Stimulated activated CD4-positive, alpha-beta T cell treated with anti-CD3 and anti-CD28 coated beads, Interleukin-1b, Interleukin-23, amount 100 ng/mL, for 1 hour (primary cell): ENCODE results near the gene SIRT7.
"Not testable (repeated sequence)": the region's sequence is repeated elsewhere in the genome, so short reads cannot be mapped to it uniquely, and the experiment has no call there.

Source experiments
- DNase-seq, 2 donors: peaks; one replicate each; pipeline ENCODE4 v3.0.0-alpha.2; 2020; ENCODE audit warnings: low read depth in 2 of 2

The SIRT7 gene

DNA sequence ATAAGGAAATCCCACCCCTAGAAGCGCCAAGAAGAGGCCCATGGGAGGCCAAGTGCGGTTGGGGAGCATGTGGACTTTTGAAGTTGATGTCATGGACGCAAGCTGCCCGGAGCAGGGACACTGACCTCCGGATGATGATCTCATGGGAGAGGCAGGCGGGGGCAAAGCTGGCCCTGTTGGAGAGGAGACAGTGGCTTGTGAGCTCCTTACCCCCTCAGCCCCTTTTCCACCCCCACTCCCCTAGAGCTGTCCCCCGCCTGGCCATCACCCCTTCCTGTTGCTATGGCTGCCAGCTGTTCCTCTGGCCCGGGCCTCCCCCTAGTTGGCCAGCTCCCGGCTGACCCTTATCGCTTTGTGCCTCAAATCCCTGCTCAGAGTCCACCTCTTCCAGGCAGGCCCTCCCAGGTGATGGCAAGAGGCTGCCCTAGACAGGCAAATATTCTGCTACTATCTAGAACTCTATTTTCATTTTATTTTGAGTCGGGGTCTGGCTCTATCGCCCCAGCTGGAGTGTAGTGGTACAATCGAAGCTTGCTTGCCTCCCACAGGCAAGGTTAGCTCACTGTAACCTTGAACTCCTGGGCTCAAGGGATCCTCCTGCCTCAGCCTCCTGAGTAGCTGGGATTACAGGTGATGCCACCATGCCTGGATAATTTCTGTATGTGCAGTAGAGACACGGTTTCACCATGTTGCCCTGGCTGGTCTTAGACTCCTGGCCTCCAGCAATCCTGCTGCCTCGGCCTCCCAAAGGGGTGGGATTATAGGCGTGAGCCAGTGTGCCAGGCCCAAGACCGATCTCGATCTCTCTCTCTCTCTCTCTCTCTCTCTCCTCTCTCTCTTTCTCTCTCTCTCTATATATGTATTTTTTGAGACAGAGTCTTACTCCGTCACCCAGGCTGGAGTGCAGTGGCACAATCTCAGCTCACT, 36.4 kb upstream of the SIRT7 start:
- no peak for DNase-seq

DNA sequence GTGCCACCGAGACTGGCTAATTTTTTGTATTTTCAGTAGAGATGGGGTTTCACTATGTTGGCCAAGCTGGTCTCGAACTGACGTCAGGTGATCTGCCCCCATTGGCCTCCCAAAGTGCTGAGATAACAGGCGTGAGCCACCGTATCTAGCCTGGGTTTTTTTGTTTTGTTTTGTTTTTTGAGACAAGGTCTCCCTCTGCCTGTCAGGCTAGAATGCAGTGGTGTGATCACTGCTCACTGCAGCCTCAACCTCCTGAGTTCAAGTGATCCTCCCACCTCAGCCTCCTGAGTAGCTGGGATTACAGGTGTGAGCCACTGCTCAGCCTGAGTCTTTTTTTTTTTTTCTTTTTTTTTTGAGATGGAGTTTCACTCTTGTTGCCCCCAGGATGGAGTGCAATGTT, 35.5 kb upstream of the SIRT7 start:
- not testable (repeated sequence) for DNase-seq

DNA sequence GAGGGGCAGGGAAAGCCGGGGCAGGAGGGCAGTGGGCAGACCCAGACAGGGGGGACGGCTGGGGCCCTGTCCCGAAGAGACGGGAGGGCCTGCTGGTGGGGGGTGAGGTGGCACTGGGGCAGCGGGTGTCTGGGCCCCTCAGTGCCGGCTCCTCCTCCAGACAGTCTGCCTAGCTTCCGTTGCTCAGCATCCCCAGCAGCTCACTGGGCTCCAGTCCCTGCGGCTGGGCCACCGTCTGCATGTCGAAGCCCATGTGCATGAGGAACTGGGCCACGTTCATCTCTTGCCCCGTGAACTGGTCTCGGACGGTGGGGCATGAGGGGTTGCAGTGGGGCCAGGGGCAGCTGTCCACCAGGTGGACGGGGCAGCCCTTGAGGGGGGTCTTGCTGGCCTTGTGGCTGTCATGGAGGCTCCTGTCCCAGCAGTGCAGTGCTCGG, 34.8 kb upstream of the SIRT7 start:
- no peak for DNase-seq

DNA sequence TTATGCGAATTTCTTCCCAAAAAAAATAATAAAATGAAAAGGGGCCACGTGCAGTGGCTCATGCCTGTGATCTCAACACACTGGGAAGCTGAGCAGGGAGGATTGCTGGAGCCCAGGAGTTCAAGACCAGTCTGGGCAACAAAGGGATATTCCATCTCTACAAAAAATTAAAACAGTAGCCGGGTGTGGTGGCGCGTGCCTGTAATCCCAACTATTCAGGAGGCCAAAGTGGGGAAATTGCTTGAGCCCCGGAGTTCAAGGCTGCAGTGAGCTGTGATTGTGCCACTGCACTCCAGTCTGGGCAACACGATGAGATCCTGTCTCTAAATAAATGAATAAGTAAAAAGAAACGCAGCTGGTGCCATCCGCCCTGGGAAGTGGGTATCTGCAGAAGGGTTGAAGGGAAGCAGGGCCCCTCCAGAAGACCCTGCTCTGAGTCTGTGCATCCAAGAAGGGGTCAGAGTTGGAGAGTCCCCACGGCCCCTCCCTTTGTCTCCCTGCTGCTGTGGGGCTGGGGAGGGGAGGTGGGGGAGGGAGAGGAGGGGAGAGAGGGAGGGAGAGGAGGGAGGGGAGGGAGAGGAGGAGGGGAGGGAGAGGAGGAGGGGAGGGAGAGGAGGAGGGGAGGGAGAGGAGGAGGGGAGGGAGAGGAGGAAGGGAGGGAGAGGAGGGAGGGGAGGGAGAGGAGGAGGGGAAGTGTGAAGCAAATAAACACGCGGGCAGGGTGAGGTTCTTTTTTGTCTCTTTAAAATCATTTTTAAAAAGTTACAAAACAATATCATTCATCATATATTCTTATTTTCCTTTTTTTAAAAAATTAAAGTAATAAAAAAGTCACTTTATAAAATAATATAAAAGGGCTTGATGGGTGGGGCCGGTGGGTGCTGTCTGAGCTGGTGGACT, 34.1 kb upstream of the SIRT7 start:
- no peak for DNase-seq

DNA sequence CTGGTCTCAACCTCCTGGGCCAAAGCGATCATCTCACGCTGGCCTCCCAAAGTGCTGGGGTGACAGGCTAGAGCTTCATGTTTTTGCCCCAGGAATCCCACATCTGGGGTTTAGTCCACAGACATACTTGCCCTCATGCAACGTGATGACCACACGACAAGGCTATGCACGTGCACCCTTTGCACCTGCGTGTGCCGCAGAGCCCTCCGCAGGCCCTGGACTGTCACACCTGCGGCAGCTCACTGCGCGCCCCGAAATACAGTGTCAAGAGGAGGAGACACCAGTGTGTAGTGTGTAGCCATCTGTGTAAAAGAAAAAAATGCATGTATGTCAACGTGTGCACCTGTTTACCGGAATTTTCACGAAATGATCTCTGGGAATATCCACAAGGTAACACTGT, 32.5 kb upstream of the SIRT7 start:
- DNase-seq, result no peak

DNA sequence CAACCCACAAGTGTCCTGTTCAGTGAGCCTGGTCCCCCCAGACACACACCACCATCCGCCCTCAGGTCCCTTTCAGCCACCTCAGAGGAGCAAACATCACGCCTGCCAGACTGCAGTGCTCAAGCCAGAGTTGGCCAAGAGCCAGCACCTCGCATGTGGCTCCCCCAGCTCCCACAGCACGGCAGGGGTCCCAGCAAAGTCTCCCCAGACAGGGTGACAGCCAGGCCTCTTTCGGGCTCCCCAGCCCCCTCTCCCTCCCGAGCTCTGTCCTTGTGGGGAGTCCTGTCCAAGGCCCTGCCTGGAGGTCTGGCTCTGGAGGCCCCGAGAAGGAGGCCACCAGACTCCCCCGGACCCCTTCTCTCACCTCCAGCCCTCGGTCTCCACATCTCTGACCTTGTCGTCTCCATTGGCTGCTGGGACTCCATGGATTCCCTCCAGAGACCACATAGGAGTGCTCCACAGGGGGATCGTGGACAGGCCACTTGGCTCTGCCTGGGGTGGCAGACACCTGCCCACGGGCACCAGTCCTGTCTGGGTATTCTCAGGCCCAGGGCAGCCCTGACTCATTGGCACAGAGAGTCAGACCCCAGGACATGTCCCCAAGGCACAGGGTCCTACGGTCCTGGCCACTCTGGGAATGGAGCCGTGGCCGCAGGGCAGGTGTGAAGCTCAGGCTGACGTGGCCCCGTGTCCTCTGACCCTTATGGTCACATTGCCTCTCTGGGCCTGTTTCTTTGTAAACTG, 30.8 kb upstream of the SIRT7 start:
- DNase-seq, result no peak

DNA sequence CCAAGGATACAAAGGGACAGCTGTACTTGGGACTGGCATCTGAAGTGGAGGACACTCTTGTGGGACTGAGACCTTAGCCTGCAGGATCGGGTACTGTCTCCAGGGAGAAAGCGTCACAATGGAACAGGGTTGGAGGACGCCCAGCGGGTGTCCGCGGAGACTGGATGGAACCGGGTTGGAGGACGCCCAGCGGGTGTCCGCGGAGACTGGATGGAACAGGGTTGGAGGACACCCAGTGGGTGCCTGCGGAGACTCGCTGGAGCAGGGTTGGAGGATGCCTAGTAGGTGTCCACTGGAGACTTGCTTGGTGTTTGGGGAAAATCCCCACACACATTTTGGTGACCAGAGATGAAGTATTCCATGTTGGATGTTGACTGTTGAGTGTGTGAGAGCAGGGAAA, 29.2 kb upstream of the SIRT7 start, which contains the start of gene MYADML2:
Gene MYADML2 (minus strand): TSS at position 45 of the 400 bp plus-strand sequence. CDS start 5,492 bp downstream, outside the sequence.
- DNase-seq, result no peak

DNA sequence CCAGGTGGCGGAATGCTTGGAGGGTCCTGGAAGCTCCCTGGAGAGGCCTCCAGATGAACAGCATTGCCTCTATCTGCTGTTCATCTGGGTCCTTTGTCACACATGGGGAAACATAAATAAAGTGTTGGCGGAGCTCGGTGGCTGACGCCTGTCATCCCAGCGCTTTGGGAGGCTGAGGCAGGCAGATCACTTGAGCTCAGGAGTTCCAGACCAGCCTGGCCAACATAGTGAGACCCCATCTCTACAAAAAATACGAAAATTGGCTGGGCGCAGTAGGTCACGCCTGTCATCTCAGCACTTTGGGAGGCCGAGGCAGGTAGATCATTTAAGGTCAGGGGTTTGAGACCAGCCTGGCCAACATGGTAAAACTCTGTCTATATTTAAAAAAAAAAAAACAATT, 26.9 kb upstream of the SIRT7 start:
- no peak for DNase-seq

DNA sequence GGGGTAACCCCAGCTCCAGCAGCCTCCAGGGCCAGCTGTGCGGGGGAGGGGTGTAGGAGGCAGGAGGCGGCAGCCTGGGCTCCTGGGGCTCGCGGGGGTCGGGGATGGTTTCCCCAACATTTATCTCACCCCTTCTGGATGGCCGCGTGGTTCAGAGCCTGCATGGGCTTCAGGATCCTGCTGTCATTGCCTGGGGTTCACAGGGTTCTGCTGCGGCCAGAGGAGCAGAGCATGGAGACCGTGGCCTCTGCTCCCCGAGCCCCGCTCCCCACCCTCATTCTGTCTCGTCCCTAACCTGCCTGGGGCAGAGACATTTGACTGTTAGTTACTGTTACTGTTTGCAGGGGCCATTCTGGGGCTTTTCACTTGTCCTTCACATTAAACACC, 24.2 kb upstream of the SIRT7 start:
- no peak for DNase-seq

DNA sequence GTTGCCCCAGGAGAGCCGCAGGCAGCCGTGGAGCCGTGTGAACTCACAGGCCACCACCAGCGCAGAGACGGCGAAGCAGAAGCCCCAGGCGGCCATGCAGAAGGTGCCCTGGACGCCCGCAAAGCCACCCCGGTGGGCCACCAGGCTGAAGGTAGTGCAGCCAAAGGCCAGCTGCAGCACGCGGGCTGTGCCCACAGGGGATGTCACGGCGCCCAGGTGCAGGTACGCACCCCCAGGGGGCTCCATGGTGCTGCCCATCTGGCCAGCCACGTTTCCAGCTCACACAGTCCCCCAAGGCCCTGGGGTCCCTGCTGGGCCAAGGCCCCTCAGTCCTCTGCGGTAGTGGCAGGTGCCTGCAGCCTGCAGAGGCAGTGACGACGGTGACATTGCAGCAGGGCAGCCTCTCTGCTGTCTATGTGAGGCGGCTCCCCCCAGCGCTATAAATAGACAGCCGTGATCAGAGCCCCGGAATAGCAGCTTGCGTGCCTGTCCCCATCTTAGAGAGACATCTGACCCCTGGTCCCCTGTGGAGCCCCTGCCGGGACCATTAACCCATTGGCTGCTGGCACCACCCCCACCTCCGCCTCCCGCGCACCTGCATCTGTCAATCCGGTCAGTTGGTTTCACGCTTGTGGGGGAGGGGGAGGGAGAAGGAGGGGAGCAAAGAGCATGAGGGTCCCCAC, 23.6 kb upstream of the SIRT7 start:
- DNase-seq, result no peak

DNA sequence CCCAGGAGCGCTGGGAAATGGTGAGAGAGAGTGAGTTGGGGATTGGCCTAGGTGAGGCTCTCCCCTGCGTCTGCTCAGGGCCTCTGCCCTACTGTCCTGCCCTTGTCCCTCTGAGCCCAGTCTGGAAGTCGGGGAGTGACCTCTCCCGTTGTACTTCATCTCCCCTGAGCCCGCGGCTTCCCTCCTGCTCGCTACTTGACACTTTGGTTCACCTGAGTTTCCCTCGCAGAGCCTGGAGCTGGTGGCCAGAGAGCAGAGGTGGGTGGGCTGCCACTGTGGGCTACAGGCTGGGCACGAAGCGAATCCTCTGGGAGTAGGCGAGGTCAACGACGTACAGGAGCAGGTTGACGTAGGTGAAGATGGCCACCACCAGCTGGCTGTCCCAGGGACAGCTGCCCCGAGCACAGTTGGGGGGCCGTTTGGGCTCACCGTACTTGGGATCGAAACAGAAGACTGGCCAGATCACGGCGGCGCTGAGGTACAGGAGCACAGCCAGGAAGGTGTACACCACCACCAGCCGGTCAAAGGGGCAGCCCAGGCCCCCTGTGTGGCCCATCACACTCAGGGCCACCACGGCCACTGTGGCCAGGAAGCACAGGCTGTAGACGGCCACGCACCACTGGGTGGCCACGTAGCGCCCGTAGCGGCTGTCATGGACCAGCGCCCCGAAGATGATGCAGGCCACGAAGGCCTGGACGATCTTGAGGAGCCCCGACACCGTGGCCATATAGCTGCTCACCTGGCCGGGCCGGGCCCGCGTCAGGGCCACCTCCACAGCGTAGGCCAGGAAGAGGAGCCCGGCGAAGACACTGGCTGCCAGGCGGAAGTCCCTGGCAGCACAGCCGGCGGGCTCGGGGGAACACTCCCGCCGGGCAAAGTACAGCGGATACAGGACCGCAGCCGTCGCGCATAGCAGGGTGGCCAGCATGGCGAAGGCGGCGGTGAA, 22.8 kb upstream of the SIRT7 start:
- DNase-seq, result no peak

DNA sequence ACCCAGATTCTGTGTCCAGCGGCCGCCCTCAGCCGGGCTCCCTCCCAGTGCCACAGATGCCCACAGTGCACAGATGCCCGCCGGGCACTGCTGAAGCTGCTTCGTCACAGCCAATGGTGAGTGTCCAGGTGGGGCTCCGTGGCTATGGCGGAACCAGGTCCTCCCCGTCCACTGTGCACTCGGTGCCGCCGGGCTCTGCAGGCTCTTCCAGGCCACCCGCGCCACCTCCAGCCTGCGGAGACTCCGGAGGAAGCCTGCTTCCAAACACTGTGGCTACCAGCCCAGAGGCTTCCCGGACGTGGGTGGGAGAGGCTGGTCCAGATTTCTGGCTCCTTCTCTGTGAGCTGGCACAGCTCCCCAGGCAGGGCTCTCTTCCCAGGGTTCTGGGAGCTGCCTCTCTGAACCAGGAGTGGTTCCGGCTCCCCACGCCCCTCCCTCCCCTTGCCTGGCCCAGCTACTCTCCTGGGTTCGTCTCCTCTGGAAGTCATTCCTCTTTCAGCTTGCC, 22.0 kb upstream of the SIRT7 start:
- DNase-seq, result no peak

DNA sequence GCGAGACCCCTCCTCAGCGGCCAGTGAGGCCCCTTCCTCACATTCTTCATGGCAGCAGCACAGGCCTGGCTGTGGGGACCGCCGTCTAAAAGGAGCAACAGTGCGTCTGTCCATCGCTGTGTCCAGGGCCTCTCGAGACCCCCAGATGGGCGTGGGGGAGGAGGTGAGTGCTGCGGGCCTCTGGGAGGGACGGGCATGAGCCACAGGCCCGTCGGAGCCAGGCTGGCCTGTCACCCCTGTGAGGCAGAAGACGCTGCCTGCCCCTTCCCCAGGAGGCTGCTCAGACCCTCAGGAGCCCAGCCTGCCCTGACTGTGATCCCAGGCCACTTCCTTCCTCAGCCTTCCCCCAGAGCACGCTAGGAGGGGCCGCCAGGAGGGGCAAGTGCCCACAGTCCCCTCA, 21.2 kb upstream of the SIRT7 start:
- no peak for DNase-seq

DNA sequence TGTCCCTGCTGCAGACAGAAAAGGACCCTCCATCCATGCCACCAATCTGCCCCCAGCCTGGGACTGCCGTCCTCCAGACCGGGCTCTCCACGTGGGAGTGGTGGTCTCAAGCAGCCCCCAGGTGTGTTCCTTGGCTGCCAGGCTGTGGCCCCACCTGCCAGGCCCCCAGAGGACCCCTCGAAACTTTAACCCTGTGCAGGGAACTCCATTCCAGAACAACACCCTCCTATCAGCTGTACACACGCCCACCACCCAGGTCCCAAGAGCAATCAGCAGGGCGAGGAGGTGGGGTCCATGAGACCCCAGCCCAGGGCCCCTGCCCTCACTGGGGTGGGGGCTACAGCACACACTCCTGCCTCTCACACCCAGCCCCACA, 17.7 kb upstream of the SIRT7 start:
- DNase-seq, result no peak

DNA sequence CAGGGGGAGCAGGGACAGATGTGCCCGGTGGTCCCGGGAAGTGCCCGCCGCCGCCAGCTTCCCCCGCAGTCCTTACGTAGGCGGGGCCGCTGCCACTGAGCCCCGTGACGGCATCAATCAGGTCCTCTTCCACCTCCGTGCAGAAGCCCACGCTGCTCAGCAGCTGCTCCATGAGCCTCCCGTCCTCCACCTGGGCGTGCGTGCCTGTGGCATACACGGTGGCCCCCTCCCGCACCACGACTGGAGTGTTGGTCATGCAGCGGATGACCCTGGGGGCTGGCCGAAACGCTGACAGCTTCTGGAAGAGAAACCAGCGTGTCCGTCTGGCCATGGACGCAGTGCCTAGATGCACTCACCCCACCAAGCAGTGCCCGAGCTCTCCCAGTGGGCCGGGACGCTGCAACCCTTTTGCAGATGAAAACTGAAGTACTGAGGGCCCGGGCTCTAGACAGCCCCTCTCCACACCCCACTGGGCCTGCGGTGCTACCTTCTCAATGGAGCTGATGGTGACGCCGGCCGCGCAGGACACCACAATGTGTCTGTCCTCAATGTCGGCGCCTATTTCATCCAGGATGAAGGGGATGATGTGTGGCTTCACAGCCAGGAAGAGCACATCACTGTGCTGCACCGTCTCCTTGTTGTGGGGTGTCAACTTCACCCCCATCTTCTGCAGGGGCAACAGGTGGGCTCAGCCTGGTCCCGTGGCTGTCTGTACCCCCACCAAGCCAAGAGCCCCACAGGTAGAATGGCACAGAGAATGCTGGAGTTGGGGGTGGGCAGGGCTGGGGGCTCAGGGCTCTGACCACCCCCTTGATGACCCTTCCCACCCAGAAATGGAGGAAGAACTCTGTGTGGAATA, 17.1 kb upstream of the SIRT7 start:
- no peak for DNase-seq

DNA sequence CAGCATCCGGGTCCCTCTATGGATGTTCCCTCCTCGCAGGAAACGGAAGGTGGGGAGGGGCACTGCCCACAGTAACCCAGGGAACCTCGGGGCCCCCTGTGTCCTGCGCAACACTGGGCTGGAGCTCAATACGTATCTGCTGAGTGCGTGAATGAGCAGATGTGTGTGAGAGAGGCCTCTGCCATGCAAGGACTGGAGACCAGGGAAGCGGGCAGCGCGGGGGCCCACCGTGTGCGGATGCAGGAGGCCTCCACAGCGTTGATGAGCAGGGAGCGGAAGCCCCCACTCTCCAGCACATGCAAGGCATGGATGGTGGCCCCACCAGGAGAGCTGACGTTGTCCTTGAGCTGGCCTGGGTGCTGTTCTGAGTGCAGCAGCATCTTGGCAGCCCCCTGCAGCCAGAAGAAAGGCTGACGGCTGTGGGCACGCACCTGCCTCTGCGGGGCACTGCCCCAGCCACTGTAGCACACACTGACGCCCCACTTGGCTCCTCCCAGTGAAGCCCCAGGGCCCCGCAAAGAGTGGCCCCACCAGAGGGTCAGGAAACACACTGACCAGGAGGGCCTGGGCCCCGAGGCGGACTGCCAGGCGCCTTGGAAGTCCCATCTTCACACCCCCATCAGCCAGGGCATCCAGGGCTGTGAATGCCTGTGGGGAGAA, 16.3 kb upstream of the SIRT7 start:
- DNase-seq, result no peak

DNA sequence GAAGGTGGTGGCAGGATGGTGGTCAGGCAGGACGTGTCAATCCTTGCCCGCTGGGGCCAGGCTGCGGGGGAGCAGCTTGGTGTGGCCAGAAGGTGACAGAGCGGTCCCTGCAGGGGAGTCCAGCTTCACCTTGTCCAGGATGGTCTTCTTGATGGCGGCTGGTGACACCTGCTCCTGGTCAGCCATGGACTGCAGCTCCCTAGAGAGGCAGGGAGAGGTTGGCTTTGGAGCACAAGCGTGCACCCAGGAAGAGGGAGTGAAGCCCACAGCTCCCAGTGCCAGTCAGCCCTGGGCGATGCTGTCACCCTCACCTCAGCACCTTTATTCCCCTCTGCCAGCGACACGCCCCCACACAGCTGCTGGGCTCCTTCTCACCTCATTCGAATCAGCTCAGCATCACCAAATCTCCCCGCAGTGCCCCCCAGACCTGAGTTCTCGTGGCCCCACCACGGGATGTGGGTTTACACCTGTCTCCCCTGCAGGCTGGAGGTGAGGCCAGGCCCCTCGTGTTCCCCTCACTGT, 15.3 kb upstream of the SIRT7 start:
- no peak for DNase-seq

DNA sequence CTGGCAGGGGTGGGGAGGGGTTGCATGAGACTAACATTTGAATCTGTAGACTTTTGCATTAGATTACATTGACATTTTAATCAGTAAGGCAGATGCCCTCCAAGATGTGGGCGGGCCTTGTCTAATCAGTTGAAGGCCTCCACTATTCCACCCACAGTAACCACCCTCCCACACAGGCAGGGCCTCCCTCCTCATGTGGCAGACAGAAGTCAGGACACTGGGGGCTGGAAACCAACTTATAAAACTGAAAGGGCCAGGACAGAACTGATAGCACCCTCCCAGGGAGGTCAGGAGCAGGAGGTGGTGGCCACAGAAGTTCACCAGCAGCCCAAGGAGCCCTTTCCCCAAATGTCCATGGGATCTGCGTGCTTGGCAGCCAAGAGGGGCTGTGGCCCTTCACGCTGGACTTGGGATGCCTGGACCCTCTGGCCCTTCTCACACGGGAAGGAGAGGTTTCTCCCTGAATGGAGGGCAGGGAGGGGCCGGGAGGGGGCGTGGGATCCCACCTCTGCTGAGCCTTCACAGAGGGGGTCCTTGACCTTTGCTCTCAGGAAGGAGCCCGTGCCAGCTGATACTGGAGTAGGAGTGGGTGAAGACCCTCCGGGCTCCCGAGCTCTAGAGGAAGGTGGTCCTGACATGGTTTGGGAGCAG, 14.5 kb upstream of the SIRT7 start:
- no peak for DNase-seq
